Mesenchymal stem cell (in vitro differentiated cells and primary cell): ENCODE results near the gene ATG2A.

Experiments used
- DNase-seq: peaks from one replicate; pipeline ENCODE4 v3.0.0-alpha.2; 2013
- H2AFZ ChIP-seq: one replicate; pipeline ENCODE4 v1.6.1; 2013; ENCODE audit warnings: low read depth, mild to moderate bottlenecking, control low read depth, inconsistent platforms, low read length, moderate library complexity
- H2AK5ac ChIP-seq: 2 replicates; pipeline ENCODE4 v1.6.1; 2013; ENCODE audit warnings: low read length, moderate library complexity, mild to moderate bottlenecking, inconsistent platforms; ENCODE audit not compliant: severe bottlenecking
- H2BK120ac ChIP-seq: one replicate; pipeline ENCODE4 v1.6.1; 2013; ENCODE audit warnings: low read depth, mild to moderate bottlenecking, inconsistent platforms, low read length, moderate library complexity
- H2BK12ac ChIP-seq, 2 experiments: one replicate each; pipeline ENCODE4 v1.6.1; 2013; ENCODE audit warnings: inconsistent platforms in 2 of 2, low read length in 2 of 2, mild to moderate bottlenecking in 2 of 2, moderate library complexity in 2 of 2, control low read depth in 1 of 2
- H2BK15ac ChIP-seq: one replicate; pipeline ENCODE4 v1.6.1; 2013; ENCODE audit warnings: mild to moderate bottlenecking, low read depth, inconsistent platforms; ENCODE audit not compliant: poor library complexity, severe bottlenecking
- H2BK5ac ChIP-seq: 2 replicates; pipeline ENCODE4 v1.6.1; 2013; ENCODE audit warnings: low read depth, mild to moderate bottlenecking, low read length, control low read depth, inconsistent platforms; ENCODE audit not compliant: poor library complexity, severe bottlenecking
- H3K14ac ChIP-seq, 2 experiments: one replicate each; pipeline ENCODE4 v1.6.1; 2013; ENCODE audit warnings: inconsistent platforms in 2 of 2, low read length in 2 of 2, control low read depth in 1 of 2, mild to moderate bottlenecking in 1 of 2, moderate library complexity in 1 of 2
- H3K18ac ChIP-seq, 2 experiments: one replicate each; pipeline ENCODE4 v1.6.1; 2013; ENCODE audit warnings: inconsistent platforms in 2 of 2, low read length in 2 of 2, control low read depth in 1 of 2, low read depth in 1 of 2, mild to moderate bottlenecking in 1 of 2
- H3K23ac ChIP-seq, 2 experiments: one replicate each; pipeline ENCODE4 v1.6.1; 2013; ENCODE audit warnings: inconsistent platforms in 2 of 2, low read length in 2 of 2, mild to moderate bottlenecking in 2 of 2, moderate library complexity in 2 of 2, control low read depth in 1 of 2
- H3K27ac ChIP-seq: 2 replicates; pipeline ENCODE4 v1.5.1; 2013; ENCODE audit warnings: mild to moderate bottlenecking, moderate library complexity, low read length, control low read depth, inconsistent platforms; ENCODE audit not compliant: poor library complexity, severe bottlenecking
- H3K27me3 ChIP-seq, 2 experiments: 2 replicates each; pipeline versions ENCODE4 v1.6.1 to v1.7.0; 2013; ENCODE audit warnings: low read length in 2 of 2, mild to moderate bottlenecking in 2 of 2, moderate library complexity in 2 of 2, control low read depth in 1 of 2, inconsistent platforms in 1 of 2; ENCODE audit not compliant: control insufficient read depth in 1 of 2, insufficient read depth in 1 of 2
- H3K36me3 ChIP-seq, 2 experiments: 2 replicates each; pipeline versions ENCODE4 v1.6.1 to v1.7.0; 2013; ENCODE audit warnings: low read length in 2 of 2, control low read depth in 1 of 2, inconsistent platforms in 1 of 2, low read depth in 1 of 2, mild to moderate bottlenecking in 1 of 2; ENCODE audit not compliant: insufficient read depth in 2 of 2, control insufficient read depth in 1 of 2
- H3K4ac ChIP-seq, 2 experiments: one replicate each; pipeline ENCODE4 v1.6.1; 2013; ENCODE audit warnings: inconsistent platforms in 2 of 2, low read length in 2 of 2, mild to moderate bottlenecking in 2 of 2, moderate library complexity in 2 of 2, control low read depth in 1 of 2, low read depth in 1 of 2
- H3K4me1 ChIP-seq: 2 replicates; pipeline ENCODE4 v1.6.1; 2013; ENCODE audit warnings: low read depth, low read length, control low read depth; ENCODE audit not compliant: control insufficient read depth, insufficient read depth
- H3K4me2 ChIP-seq: 2 replicates; pipeline ENCODE4 v1.6.1; 2013; ENCODE audit warnings: low read length, mild to moderate bottlenecking, inconsistent platforms; ENCODE audit not compliant: poor library complexity, severe bottlenecking
- H3K4me3 ChIP-seq, 2 experiments: 2 replicates each; pipeline versions ENCODE4 v1.5.1 to v1.7.0; 2013; ENCODE audit warnings: low read length in 2 of 2, mild to moderate bottlenecking in 2 of 2, control low read depth in 1 of 2, low read depth in 1 of 2; ENCODE audit not compliant: insufficient read depth in 1 of 2
- H3K79me1 ChIP-seq: replicated peaks from 2 replicates; pipeline ENCODE4 v1.6.1; 2013; ENCODE audit warnings: mild to moderate bottlenecking, control low read depth, low read length, inconsistent platforms; ENCODE audit not compliant: poor library complexity, severe bottlenecking
- H3K9ac ChIP-seq: 2 replicates; pipeline ENCODE4 v1.7.0; 2013; ENCODE audit warnings: mild to moderate bottlenecking, low read length, moderate library complexity
- H3K9me3 ChIP-seq: 2 replicates; pipeline ENCODE4 v1.7.0; 2013; ENCODE audit warnings: mild to moderate bottlenecking, low read length; ENCODE audit not compliant: control insufficient read depth
- H4K8ac ChIP-seq: one replicate; pipeline ENCODE4 v1.6.1; 2013; ENCODE audit warnings: inconsistent platforms, mild to moderate bottlenecking, low read length, moderate library complexity
- H4K91ac ChIP-seq: one replicate; pipeline ENCODE4 v1.6.1; 2013; ENCODE audit warnings: mild to moderate bottlenecking, low read length, inconsistent platforms
- WGBS: methylation state at CpG from one replicate; pipeline ENCODE4 v1.1.7; 2013; ENCODE audit warnings: mixed read lengths; 5-methylcytosine and 5-hydroxymethylcytosine counted together

Gene ATG2A

GRCh38 chr11:64929625-64930024 is 12.6 kb upstream of the ATG2A start:
- Histone ChIP-seq H2BK5ac (no peak overlapping the region), H3K27me3 (no peaks in the 10 kb centered on the region), H4K91ac (no peak overlapping the region), H3K9ac (no peak overlapping the region), H2BK15ac (no peak overlapping the region), H3K18ac (no peak overlapping the region), H4K8ac (no peak overlapping the region), H3K79me1 (peaks cover 16% of the 10 kb centered on the region), H2AFZ (no peak overlapping the region), H3K4me2 (no peak overlapping the region), H3K9me3 (no peaks in the 10 kb centered on the region), H3K23ac (no peak overlapping the region), H2BK12ac (no peak overlapping the region), H3K14ac (no peak overlapping the region), H3K4me3 (no peak overlapping the region), H3K4me1 (peaks cover 11% of the 10 kb centered on the region), H3K4ac (no peak overlapping the region), H2AK5ac (no peak overlapping the region), H3K36me3 (peaks cover 68 to 74% of the 10 kb centered on the region in 2 experiments), H3K27ac (no peak overlapping the region), H2BK120ac (no peak overlapping the region)
- no peak for DNase-seq
- WGBS, result 96% methylated on average over 7 of the region's 7 CpGs

GRCh38 chr11:64928957-64929356 is 11.9 kb upstream of the ATG2A start:
- H3K36me3 ChIP-seq, result peaks cover 64 to 71% of the 10 kb centered on the region in 2 experiments

GRCh38 chr11:64926689-64927088 is 9.7 kb upstream of the ATG2A start:
- Histone ChIP-seq H3K4me3 (no peak overlapping the region), H2AFZ (no peak overlapping the region), H3K79me1 (peaks cover 16% of the 10 kb centered on the region), H3K23ac (peak overlapping the region in 1 of 2 experiments; percentile 43), H2BK120ac (no peak overlapping the region), H2BK12ac (no peak overlapping the region), H3K27me3 (no peaks in the 10 kb centered on the region), H3K9ac (no peak overlapping the region), H3K9me3 (no peaks in the 10 kb centered on the region), H3K36me3 (peaks cover 42 to 48% of the 10 kb centered on the region in 2 experiments), H3K4ac (no peak overlapping the region), H3K4me1 (peaks cover 21% of the 10 kb centered on the region), H3K14ac (no peak overlapping the region), H4K8ac (no peak overlapping the region), H2BK15ac (no peak overlapping the region), H2AK5ac (no peak overlapping the region), H3K18ac (no peak overlapping the region), H4K91ac (no peak overlapping the region), H2BK5ac (no peak overlapping the region), H3K4me2 (no peak overlapping the region), H3K27ac (no peak overlapping the region)
- 95% methylated on average over 20 of the region's 22 CpGs for WGBS
- DNase-seq, result no peak

More at GRCh38 chr11:64928957-64929356, 11.9 kb upstream of the ATG2A start:
- no peak overlapping the region for H2AFZ ChIP-seq
- 98% methylated on average over 2 of the region's 2 CpGs for WGBS
- DNase-seq, result no peak
- no peak overlapping the region for H2BK15ac ChIP-seq
- H3K4me3 ChIP-seq, result no peak overlapping the region
- no peak overlapping the region for H2BK120ac ChIP-seq
- no peak overlapping the region for H4K91ac ChIP-seq
- H4K8ac ChIP-seq, result no peak overlapping the region
- no peaks in the 10 kb centered on the region for H3K27me3 ChIP-seq
- H3K79me1 ChIP-seq, result peaks cover 16% of the 10 kb centered on the region
- peaks cover 14% of the 10 kb centered on the region for H3K4me1 ChIP-seq
- no peak overlapping the region for H2AK5ac ChIP-seq
- H3K4me2 ChIP-seq, result no peak overlapping the region
- no peak overlapping the region for H3K14ac ChIP-seq
- H3K4ac ChIP-seq, result no peak overlapping the region
- H3K9ac ChIP-seq, result no peak overlapping the region
- no peak overlapping the region for H2BK5ac ChIP-seq
- H3K9me3 ChIP-seq, result no peaks in the 10 kb centered on the region
- no peak overlapping the region for H3K18ac ChIP-seq
- H3K23ac ChIP-seq, result no peak overlapping the region
- no peak overlapping the region for H2BK12ac ChIP-seq
- H3K27ac ChIP-seq, result no peak overlapping the region

- H3K23ac ChIP-seq, result no peak overlapping the region
- no peak overlapping the region for H3K18ac ChIP-seq
- H4K91ac ChIP-seq, result no peak overlapping the region
- no peak overlapping the region for H4K8ac ChIP-seq
- no peak overlapping the region for H2AK5ac ChIP-seq
- peaks cover 33 to 39% of the 10 kb centered on the region in 2 experiments for H3K36me3 ChIP-seq
- no peak overlapping the region for H2BK120ac ChIP-seq
- H3K79me1 ChIP-seq, result peaks cover 16% of the 10 kb centered on the region
- H2BK15ac ChIP-seq, result no peak overlapping the region
- H3K27ac ChIP-seq, result no peak overlapping the region
- H3K27me3 ChIP-seq, result no peaks in the 10 kb centered on the region
- no peak overlapping the region for H3K14ac ChIP-seq
- H3K4me3 ChIP-seq, result peak overlapping the region in 1 of 2 experiments; percentile 91
- H3K9me3 ChIP-seq, result no peaks in the 10 kb centered on the region
- no peak overlapping the region for H2AFZ ChIP-seq
- H2BK12ac ChIP-seq, result no peak overlapping the region
- H2BK5ac ChIP-seq, result no peak overlapping the region
- H3K4me1 ChIP-seq, result peaks cover 21% of the 10 kb centered on the region
- peak overlapping the region; percentile 94 for H3K9ac ChIP-seq
- 91% methylated on average over 17 of the region's 24 CpGs for WGBS
- no peak for DNase-seq
- H3K4me2 ChIP-seq, result peak overlapping the region; percentile 94
- no peak overlapping the region for H3K4ac ChIP-seq
Measured at GRCh38 chr11:64925536-64926436, 8.8 kb upstream of the ATG2A start.
